Liver (tissue), 9 donors: ENCODE results near the gene ADAM8. TPM values are rescaled to one million over a fixed set of nuclear protein-coding genes. Genes with fewer than 3 reads are reported as not detected.

Experiments
- DNase-seq: peaks from one replicate; pipeline ENCODE4 v3.0.0-alpha.2; 2017; ENCODE audit warnings: low spot score
- H3K27ac ChIP-seq, 2 donors: one replicate each; pipeline ENCODE4 v1.7.0; 2013; ENCODE audit warnings: inconsistent platforms in 2 of 2, low read length in 2 of 2, control low read depth in 1 of 2, low read depth in 1 of 2, mild to moderate bottlenecking in 1 of 2
- H3K27me3 ChIP-seq, 4 donors: one replicate each; pipeline versions ENCODE4 v1.6.1 to v1.7.0; 2013; ENCODE audit warnings: low read length in 3 of 4, inconsistent platforms in 1 of 4, mild to moderate bottlenecking in 1 of 4, moderate library complexity in 1 of 4; ENCODE audit not compliant: control insufficient read depth in 4 of 4, insufficient read depth in 4 of 4
- H3K36me3 ChIP-seq, 4 donors: one replicate each; pipeline versions ENCODE4 v1.6.1 to v1.7.0; 2013; ENCODE audit warnings: low read length in 3 of 4, mild to moderate bottlenecking in 3 of 4, low read depth in 1 of 4, moderate library complexity in 1 of 4; ENCODE audit not compliant: control insufficient read depth in 4 of 4, insufficient read depth in 3 of 4
- H3K4me1 ChIP-seq, 4 donors: one replicate each; pipeline versions ENCODE4 v1.6.1 to v1.7.0; 2013; ENCODE audit warnings: low read length in 3 of 4, mild to moderate bottlenecking in 3 of 4, moderate library complexity in 1 of 4; ENCODE audit not compliant: control insufficient read depth in 4 of 4, insufficient read depth in 4 of 4
- H3K4me3 ChIP-seq, 3 donors: one replicate each; pipeline versions ENCODE4 v1.6.1 to v1.7.0; 2013; ENCODE audit warnings: low read length in 3 of 3, control low read depth in 1 of 3, low read depth in 1 of 3, mild to moderate bottlenecking in 1 of 3
- H3K9ac ChIP-seq, 2 donors: one replicate each; pipeline ENCODE4 v1.7.0; 2013; ENCODE audit warnings: low read length in 2 of 2, mild to moderate bottlenecking in 2 of 2, moderate library complexity in 2 of 2, control low read depth in 1 of 2, low read depth in 1 of 2
- H3K9me3 ChIP-seq, 4 donors: one replicate each; pipeline versions ENCODE4 v1.6.1 to v1.7.0; 2013; ENCODE audit warnings: low read length in 3 of 4; ENCODE audit not compliant: control insufficient read depth in 4 of 4
- ATF3 ChIP-seq: IDR thresholded peaks from 2 replicates; pipeline ENCODE4 v1.6.1; 2016; ENCODE audit warnings: antibody characterized with exemption
- CTCF ChIP-seq: fragments of 150-350 bp; IDR thresholded peaks from 2 replicates; pipeline ENCODE4 v1.5.1; 2017; ENCODE audit warnings: improper control_type of control experiment, low read depth, low read length; ENCODE audit not compliant: missing input control
- EGR1 ChIP-seq, 2 donors: IDR thresholded peaks; 2 replicates each; pipeline ENCODE4 v1.6.1; 2016 to 2018; ENCODE audit warnings: antibody characterized with exemption in 2 of 2, low read depth in 2 of 2
- FOXA1 ChIP-seq: IDR thresholded peaks from 2 replicates; pipeline ENCODE4 v1.6.1; 2016; ENCODE audit warnings: antibody characterized with exemption
- FOXA2 ChIP-seq: IDR thresholded peaks from 2 replicates; pipeline ENCODE4 v1.6.1; 2016; ENCODE audit warnings: antibody characterized with exemption
- GABPA ChIP-seq, 2 donors: IDR thresholded peaks in 1 of 2; conservative IDR thresholded peaks in 1 of 2; 2 replicates each; pipeline ENCODE4 v1.6.1; 2016; ENCODE audit warnings: antibody characterized with exemption in 2 of 2, mild to moderate bottlenecking in 1 of 2, moderate library complexity in 1 of 2
- HNF4A ChIP-seq, 2 donors: conservative IDR thresholded peaks; 2 replicates each; pipeline ENCODE4 v1.6.1; 2016; ENCODE audit warnings: antibody characterized with exemption in 2 of 2, mild to moderate bottlenecking in 2 of 2
- HNF4G ChIP-seq: IDR thresholded peaks from 2 replicates; pipeline ENCODE4 v1.6.1; 2016; ENCODE audit warnings: antibody characterized with exemption
- MAX ChIP-seq: IDR thresholded peaks from 2 replicates; pipeline ENCODE4 v1.6.1; 2016; ENCODE audit warnings: antibody characterized with exemption
- NR2F2 ChIP-seq: IDR thresholded peaks from 2 replicates; pipeline ENCODE4 v1.6.1; 2016; ENCODE audit warnings: antibody characterized with exemption
- RAD21 ChIP-seq, 2 donors: IDR thresholded peaks; 2 replicates each; pipeline ENCODE4 v1.6.1; 2016; ENCODE audit warnings: antibody characterized with exemption in 2 of 2, mild to moderate bottlenecking in 2 of 2
- REST ChIP-seq: IDR thresholded peaks from 2 replicates; pipeline ENCODE4 v1.6.1; 2016; ENCODE audit warnings: antibody characterized with exemption, mild to moderate bottlenecking
- RXRA ChIP-seq, 2 donors: IDR thresholded peaks; 2 replicates each; pipeline ENCODE4 v1.6.1; 2017 to 2018; ENCODE audit warnings: antibody characterized with exemption in 2 of 2, mild to moderate bottlenecking in 1 of 2
- SP1 ChIP-seq: IDR thresholded peaks from 2 replicates; pipeline ENCODE4 v1.6.1; 2018; ENCODE audit warnings: antibody characterized with exemption, mild to moderate bottlenecking
- TAF1 ChIP-seq: conservative IDR thresholded peaks from 2 replicates; pipeline ENCODE4 v1.6.1; 2016; ENCODE audit warnings: antibody characterized with exemption, mild to moderate bottlenecking
- YY1 ChIP-seq: IDR thresholded peaks from 2 replicates; pipeline ENCODE4 v1.6.1; 2016; ENCODE audit warnings: antibody characterized with exemption, mild to moderate bottlenecking
- ZBTB33 ChIP-seq: IDR thresholded peaks from 2 replicates; pipeline ENCODE4 v1.6.1; 2016; ENCODE audit warnings: antibody characterized with exemption
- WGBS: extraction: QIAGEN DNeasy Blood & Tissue Kit; methylation state at CpG from one replicate; pipeline ENCODE4 v1.1.7; 2013; 5-methylcytosine and 5-hydroxymethylcytosine counted together
- polyA plus RNA-seq, 2 donors: library from polyadenylated mRNA; stranded (reverse) in 1 of 2; unstranded in 1 of 2; fragments of 200-250 nt in 1 of 2; fragments of >200 nt in 1 of 2; fragmentation: Nextera tagmentation in 1 of 2; extraction: Ambion mirVana in 1 of 2; gene quantifications; one replicate each; pipeline versions ENCODE4 v1.2.1 to v1.2.3, GENCODE V29; 2013 to 2015
- total RNA-seq, 2 donors: library from RNA; depleted of rRNA; stranded (reverse); fragments of >200 nt; gene quantifications; one replicate each; pipeline ENCODE4 v1.2.3, GENCODE V29; 2014
- donor health status: healthy.
- donor health status: healthy.
- donor health status: healthy.
- donor health status: healthy.
- donor health status: healthy.

ADAM8 gene
- total and polyA plus RNA-seq, 4 donors: 1.3 to 6.9 (median 3.7) TPM

GRCh38 chr10:133312769-133313145 lies 36.1 kb upstream of the ADAM8 start:
- Histone ChIP-seq H3K9me3 (no peaks in the 10 kb centered on the region), H3K27ac (no peak overlapping the region), H3K9ac (no peak overlapping the region), H3K4me3 (no peak overlapping the region), H3K4me1 (peaks cover 2 to 21% (median 16%) of the 10 kb centered on the region in 4 donors), H3K27me3 (no peaks in the 10 kb centered on the region), H3K36me3 (peaks cover 0 to 21% (median 10%) of the 10 kb centered on the region in 4 donors)
- DNase-seq: no peak
- TF ChIP-seq HNF4G: no peak
- TF ChIP-seq ATF3: no peak
- no peak for TF ChIP-seq RXRA (IDR thresholded peaks at IDR 0.05)
- TF ChIP-seq YY1: no peak
- TF ChIP-seq SP1: no peak
- TF ChIP-seq NR2F2: no peak
- no peak for TF ChIP-seq ZBTB33
- TF ChIP-seq HNF4A (conservative IDR thresholded peaks at IDR 0.05): no peak
- 94% methylated on average over 9 of the region's 9 CpGs for WGBS

GRCh38 chr10:133312016-133312768 lies 35.5 kb upstream of the ADAM8 start:
- no peak overlapping the region for H3K27ac ChIP-seq
- peaks cover 2 to 27% (median 21%) of the 10 kb centered on the region in 4 donors for H3K4me1 ChIP-seq
- DNase-seq: no peak
- TF ChIP-seq FOXA1: no peak
- TF ChIP-seq CTCF: no peak
- no peak for TF ChIP-seq FOXA2
- no peak for TF ChIP-seq RAD21 (IDR thresholded peaks at IDR 0.05)
- TF ChIP-seq MAX: no peak
- TF ChIP-seq NR2F2: no peak
- no peak for TF ChIP-seq RXRA (IDR thresholded peaks at IDR 0.05)
- no peak for TF ChIP-seq YY1
- TF ChIP-seq EGR1 (IDR thresholded peaks at IDR 0.05; ENCODE audit: low read depth in 2 of 2): no peak
- no peak for TF ChIP-seq ATF3
- TF ChIP-seq GABPA (IDR thresholded peaks at IDR 0.05 in 1 of 2, conservative IDR thresholded peaks at IDR 0.05 in 1 of 2): no peak
- no peak for TF ChIP-seq SP1
- no peak for TF ChIP-seq REST
- no peak for TF ChIP-seq HNF4G
- no peak for TF ChIP-seq HNF4A (conservative IDR thresholded peaks at IDR 0.05)
- no peak for TF ChIP-seq TAF1
- H3K9ac ChIP-seq: no peak overlapping the region
- H3K9me3 ChIP-seq: no peaks in the 10 kb centered on the region
- no peaks in the 10 kb centered on the region for H3K27me3 ChIP-seq
- H3K36me3 ChIP-seq: peaks cover 0 to 21% (median 10%) of the 10 kb centered on the region in 4 donors
- 96% methylated on average over 23 of the region's 23 CpGs for WGBS
- H3K4me3 ChIP-seq: no peak overlapping the region
